Left lung (tissue), 10 donors: Measurements from ENCODE around the gene PDE1A. TPM values are rescaled to one million over a fixed set of nuclear protein-coding genes. Genes with fewer than 3 reads are reported as not detected.

Source experiments
- ATAC-seq: fragments of 200-7000 bp; cut with Tn5 transposase; one replicate; pipeline ENCODE4 v1.9.1; 2020; ENCODE audit warnings: moderate library complexity
- DNase-seq, 4 donors: peaks; one replicate each; pipeline ENCODE4 v3.0.0-alpha.2; 2013 to 2020
- H3K27ac ChIP-seq, 2 donors: fragments of 200-600 bp; sonication (generic) in 1 of 2; one replicate each; pipeline versions ENCODE4 v1.5.0 to v1.8.0; 2020 to 2021
- H3K27me3 ChIP-seq, 2 donors: fragments of 200-600 bp; sonication (generic) in 1 of 2; one replicate each; pipeline versions ENCODE4 v1.5.0 to v1.8.0; 2020 to 2021
- H3K36me3 ChIP-seq, 2 donors: fragments of 200-600 bp; sonication (generic) in 1 of 2; one replicate each; pipeline versions ENCODE4 v1.5.0 to v1.8.0; 2020 to 2021
- H3K4me1 ChIP-seq, 2 donors: fragments of 200-600 bp; one replicate each; pipeline ENCODE4 v1.8.0; 2021
- H3K4me3 ChIP-seq, 2 donors: fragments of 200-600 bp; sonication (generic) in 1 of 2; one replicate each; pipeline versions ENCODE4 v1.5.0 to v1.8.0; 2020 to 2021; ENCODE audit warnings: mild to moderate bottlenecking in 1 of 2
- H3K9me3 ChIP-seq, 2 donors: fragments of 200-600 bp; sonication (generic) in 1 of 2; one replicate each; pipeline versions ENCODE4 v1.5.0 to v1.8.0; 2020 to 2021
- CTCF ChIP-seq, 2 donors: fragments of 200-600 bp; sonication (generic) in 1 of 2; IDR thresholded peaks; one replicate each; pipeline versions ENCODE4 v1.5.0 to v1.8.0; 2021; ENCODE audit warnings: antibody characterized with exemption in 2 of 2
- intact Hi-C, 2 donors: fragments of 100-400 bp; cut with DNase I; formaldehyde crosslinking; loops; one replicate each; pipeline versions ENCODE4 v1.11.2 to v1.14.2; 2022
- polyA plus RNA-seq, 6 donors: library from polyadenylated mRNA; unstranded; fragments of 120-200 nt; gene quantifications; one replicate each; pipeline ENCODE4 v1.2.1, GENCODE V29; 2013; ENCODE audit not compliant: insufficient read length in 6 of 6
- total RNA-seq, 2 donors: library from RNA; stranded (reverse); fragmentation: NEBNext Ultra II Directional; extraction: Animal tissue kit (Norgen Biotek cat#: 25700); gene quantifications; one replicate each; pipeline ENCODE4 v1.2.1, GENCODE V29; 2021
- donor health status: DM: no; HTN: yes; CAD: no.
- donor health status: DM: no; HTN: no; CAD: no.

The PDE1A gene
- total and polyA plus RNA-seq, 8 donors, result 4.6 to 16.3 (median 13.2) TPM

GRCh38 chr2:182366628-182367027 lies 60.2 kb downstream of the PDE1A start:
- H3K27ac ChIP-seq, result no peak overlapping the region
- H3K36me3 ChIP-seq, result no peaks in the 10 kb centered on the region
- no peaks in the 10 kb centered on the region for H3K4me1 ChIP-seq
- no peak overlapping the region for H3K4me3 ChIP-seq
- TF ChIP-seq CTCF (IDR thresholded peaks at IDR 0.05), result no peak
- DNase-seq (peak in 2 of 4 donors; percentile 55 to 72), ATAC-seq (peak; percentile 54)
- intact Hi-C loops, result no loop called here
- H3K27me3 ChIP-seq, result no peaks in the 10 kb centered on the region
- H3K9me3 ChIP-seq, result no peaks in the 10 kb centered on the region

GRCh38 chr2:182365855-182366254 lies 61.0 kb downstream of the PDE1A start:
- no peaks in the 10 kb centered on the region for H3K36me3 ChIP-seq
- TF ChIP-seq CTCF (IDR thresholded peaks at IDR 0.05), result no peak
- H3K27ac ChIP-seq, result no peak overlapping the region
- ATAC-seq (no peak), DNase-seq (no peak)
- no peaks in the 10 kb centered on the region for H3K9me3 ChIP-seq
- no peaks in the 10 kb centered on the region for H3K27me3 ChIP-seq
- intact Hi-C loops, result no loop called here
- no peaks in the 10 kb centered on the region for H3K4me1 ChIP-seq
- no peak overlapping the region for H3K4me3 ChIP-seq

GRCh38 chr2:182361477-182361876 lies 65.4 kb downstream of the PDE1A start:
- DNase-seq (no peak), ATAC-seq (no peak)
- intact Hi-C loops, result no loop called here
- Histone ChIP-seq H3K9me3 (no peaks in the 10 kb centered on the region), H3K36me3 (no peaks in the 10 kb centered on the region), H3K4me3 (no peak overlapping the region), H3K27me3 (no peaks in the 10 kb centered on the region), H3K27ac (no peak overlapping the region), H3K4me1 (peaks cover 0 to 6% of the 10 kb centered on the region in 2 donors)
- TF ChIP-seq CTCF (IDR thresholded peaks at IDR 0.05), result no peak

- ATAC-seq (no peak), DNase-seq (no peak)
- no peak overlapping the region for H3K27ac ChIP-seq
- H3K4me3 ChIP-seq, result no peak overlapping the region
- no peaks in the 10 kb centered on the region for H3K36me3 ChIP-seq
- intact Hi-C loops, result no loop called here
- TF ChIP-seq CTCF (IDR thresholded peaks at IDR 0.05), result no peak
- no peaks in the 10 kb centered on the region for H3K27me3 ChIP-seq
- no peaks in the 10 kb centered on the region for H3K9me3 ChIP-seq
- peaks cover 0 to 6% of the 10 kb centered on the region in 2 donors for H3K4me1 ChIP-seq
Observed at GRCh38 chr2:182360663-182361260, 66.1 kb downstream of the PDE1A start.

- no peak overlapping the region for H3K4me3 ChIP-seq
- H3K9me3 ChIP-seq, result no peaks in the 10 kb centered on the region
- peak overlapping the region in 1 of 2 donors; percentile 63 for H3K27ac ChIP-seq
- H3K36me3 ChIP-seq, result no peaks in the 10 kb centered on the region
- TF ChIP-seq CTCF (IDR thresholded peaks at IDR 0.05), result no peak
- no peaks in the 10 kb centered on the region for H3K27me3 ChIP-seq
- intact Hi-C loops, result no loop called here
- ATAC-seq (peak; percentile 71), DNase-seq (peak in 3 of 4 donors; percentile 33 to 76 (median 63))
- peaks cover 0 to 6% of the 10 kb centered on the region in 2 donors for H3K4me1 ChIP-seq
Observed at GRCh38 chr2:182359990-182360662, 66.7 kb downstream of the PDE1A start.
